Measurements from ENCODE around the gene CACNA2D2.

- TF ChIP-seq, protein P1, sequence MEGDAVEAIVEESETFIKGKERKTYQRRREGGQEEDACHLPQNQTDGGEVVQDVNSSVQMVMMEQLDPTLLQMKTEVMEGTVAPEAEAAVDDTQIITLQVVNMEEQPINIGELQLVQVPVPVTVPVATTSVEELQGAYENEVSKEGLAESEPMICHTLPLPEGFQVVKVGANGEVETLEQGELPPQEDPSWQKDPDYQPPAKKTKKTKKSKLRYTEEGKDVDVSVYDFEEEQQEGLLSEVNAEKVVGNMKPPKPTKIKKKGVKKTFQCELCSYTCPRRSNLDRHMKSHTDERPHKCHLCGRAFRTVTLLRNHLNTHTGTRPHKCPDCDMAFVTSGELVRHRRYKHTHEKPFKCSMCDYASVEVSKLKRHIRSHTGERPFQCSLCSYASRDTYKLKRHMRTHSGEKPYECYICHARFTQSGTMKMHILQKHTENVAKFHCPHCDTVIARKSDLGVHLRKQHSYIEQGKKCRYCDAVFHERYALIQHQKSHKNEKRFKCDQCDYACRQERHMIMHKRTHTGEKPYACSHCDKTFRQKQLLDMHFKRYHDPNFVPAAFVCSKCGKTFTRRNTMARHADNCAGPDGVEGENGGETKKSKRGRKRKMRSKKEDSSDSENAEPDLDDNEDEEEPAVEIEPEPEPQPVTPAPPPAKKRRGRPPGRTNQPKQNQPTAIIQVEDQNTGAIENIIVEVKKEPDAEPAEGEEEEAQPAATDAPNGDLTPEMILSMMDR (IDR thresholded peaks at IDR 0.05; ENCODE audit: insufficient read depth, low read length, poor library complexity, severe bottlenecking), result no peak
- TF ChIP-seq EZH2phosphoT487 (conservative IDR thresholded peaks at IDR 0.05; ENCODE audit: low read length), result no peak
These were observed 176.3 kb downstream of the CACNA2D2 start for GRCh38 chr3:50327129-50327528.

Data from SU-DHL-6 (cell line).